C1 segment of cervical spinal cord (tissue), 14 donors: ENCODE measurements around the gene CHST6.
A peak's percentile ranks its signal among the peaks of the same experiment; 100 is the strongest.
"Not testable (repeated sequence)": the region's sequence is repeated elsewhere in the genome, so short reads cannot be mapped to it uniquely, and the experiment has no call there.

Experiments used
- DNase-seq, 14 donors: peaks; one replicate each; lab custom pipeline; 2025; lab: John Stamatoyannopoulos, UW

The CHST6 gene

DNA sequence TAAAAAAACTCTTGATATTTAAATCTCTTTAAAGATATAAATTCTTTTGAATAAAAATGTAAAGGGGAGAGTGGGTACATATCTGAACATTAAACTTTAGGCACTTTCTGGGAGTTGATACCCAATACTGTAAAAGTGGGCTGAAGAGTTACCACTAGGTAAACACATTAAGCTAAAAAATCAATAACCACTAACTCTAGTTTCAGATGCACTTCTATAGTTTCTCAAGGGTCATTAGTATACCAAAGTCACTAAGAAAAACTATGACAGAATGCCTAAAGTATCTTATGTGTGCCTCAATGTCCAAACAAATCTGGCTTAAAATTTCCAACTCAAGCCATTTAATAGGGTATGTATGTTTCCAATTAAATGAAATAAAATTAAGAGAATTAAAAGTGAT is 48.8 kb downstream of the CHST6 start:
- no peak for DNase-seq

DNA sequence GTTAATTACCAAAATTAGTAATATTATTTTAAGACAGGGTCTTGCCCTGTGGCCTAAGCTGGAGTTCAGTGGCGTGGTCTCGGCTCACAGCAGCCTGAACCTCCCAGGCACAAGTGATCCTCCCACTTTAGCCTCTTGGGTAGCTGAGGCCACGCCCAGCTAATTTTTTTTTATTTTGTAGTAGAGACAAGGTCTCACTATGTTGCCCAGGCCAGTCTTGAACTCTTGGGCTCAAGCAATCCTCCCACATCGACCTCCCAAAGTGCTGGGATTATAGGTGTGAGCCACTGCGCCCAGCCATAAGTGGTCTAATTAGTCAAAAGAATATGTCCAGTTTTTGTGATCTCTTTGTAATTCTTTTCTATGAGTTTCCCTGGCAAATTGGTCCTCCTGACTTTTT is 49.9 kb downstream of the CHST6 start:
- DNase-seq = no peak

DNA sequence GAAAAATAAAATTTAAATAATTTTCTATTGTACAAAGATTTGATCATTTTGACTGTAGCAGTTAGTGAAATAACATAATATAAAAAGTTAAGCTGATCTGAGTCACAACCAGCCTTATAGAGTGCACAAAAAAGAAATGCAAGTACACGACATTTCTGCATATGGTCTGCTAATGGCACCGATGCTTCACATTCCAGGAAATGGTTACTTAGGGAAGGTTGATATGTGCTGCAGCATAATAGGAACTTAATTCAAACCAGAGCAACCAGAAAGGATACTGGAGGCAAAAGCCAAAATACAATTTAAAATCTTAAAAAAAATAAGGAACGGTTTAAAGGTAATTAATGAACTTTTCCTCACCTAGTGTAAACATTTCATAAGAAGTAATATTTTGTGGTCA is 51.9 kb downstream of the CHST6 start:
- DNase-seq = no peak

DNA sequence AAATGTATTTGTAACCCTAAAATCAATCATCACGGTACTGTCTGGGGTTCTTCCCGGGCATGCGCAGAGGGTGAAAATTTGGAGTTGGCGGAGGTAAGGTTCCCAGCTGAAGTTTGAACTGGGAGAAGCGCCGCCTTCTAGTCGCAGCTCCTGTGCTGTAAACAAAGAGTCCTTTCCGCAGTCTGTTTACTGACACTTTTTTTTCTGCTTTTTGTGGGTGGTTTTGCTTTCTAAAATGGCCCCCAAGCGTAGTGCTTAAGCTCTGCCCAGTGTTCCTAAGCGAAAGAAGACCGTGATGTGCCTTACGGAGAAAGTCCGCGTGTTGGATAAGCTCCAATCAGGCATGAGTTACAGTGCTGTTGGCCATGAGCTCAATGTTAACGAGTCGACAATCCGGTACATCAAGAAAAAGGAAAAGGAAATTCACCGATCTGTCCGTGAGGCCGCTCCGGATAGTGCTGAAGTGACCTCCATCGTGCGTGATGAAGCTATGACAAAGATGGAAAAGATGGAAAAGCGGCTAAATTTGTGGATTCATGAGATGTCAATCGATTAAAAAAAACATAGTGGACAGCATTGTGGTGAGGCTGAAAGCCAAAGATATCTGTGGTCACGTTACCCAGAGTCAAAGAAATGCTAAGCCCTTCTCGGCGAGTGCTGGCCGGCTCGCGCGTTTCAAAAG is 61.4 kb downstream of the CHST6 start:
- peak in 12 of 14 donors; percentile 27 to 95 (median 85) for DNase-seq

DNA sequence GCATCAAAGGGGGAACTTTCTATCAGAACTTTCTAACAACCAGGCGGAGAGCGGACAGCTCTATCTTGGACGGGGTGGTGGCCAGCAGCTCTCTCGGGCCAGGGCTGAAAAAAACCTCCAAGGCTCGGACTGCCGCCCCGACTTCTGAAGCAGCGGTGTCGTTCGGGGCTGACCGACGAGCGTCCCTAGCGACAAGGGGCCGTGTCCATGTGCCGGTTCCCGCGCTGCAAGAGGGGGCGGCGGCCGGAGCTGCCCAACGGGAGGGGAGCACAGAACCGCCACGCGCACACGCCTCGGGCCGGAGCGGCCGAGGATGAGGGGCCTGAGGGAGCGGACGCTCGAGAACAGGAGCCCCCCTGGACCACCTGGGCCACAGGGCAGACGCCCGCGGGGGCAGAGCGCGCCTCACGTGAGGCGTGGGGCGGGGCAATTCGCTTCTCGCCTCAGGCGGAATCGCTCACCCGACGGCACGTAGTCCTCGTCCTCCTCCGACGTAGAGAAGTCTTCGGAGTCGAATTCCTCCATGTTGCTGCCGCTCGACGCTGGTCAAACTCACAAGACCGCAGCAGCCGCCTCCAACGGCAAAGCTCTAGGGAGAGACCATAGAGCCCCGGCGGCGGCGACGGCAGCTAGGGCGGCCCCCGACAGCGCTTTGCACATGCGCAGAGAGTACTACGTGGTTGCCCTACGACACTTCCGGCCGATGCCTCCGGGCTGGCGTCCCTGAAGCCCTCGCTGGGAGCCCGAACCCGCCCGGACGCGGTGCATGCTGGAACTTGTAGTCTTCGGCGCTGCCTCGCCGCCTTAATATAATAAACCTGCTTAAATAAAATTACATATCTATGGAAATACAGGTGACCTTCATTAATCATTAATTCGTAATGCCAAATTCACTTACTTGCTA is 62.2 kb downstream of the CHST6 start, which contains the start of gene CFDP1:
TSS of gene CFDP1 (minus strand) at position 676 of the 904 bp plus-strand sequence. CDS start at position 525, 151 bp downstream.
- peak; percentile 51 to 95 (median 92) for DNase-seq

DNA sequence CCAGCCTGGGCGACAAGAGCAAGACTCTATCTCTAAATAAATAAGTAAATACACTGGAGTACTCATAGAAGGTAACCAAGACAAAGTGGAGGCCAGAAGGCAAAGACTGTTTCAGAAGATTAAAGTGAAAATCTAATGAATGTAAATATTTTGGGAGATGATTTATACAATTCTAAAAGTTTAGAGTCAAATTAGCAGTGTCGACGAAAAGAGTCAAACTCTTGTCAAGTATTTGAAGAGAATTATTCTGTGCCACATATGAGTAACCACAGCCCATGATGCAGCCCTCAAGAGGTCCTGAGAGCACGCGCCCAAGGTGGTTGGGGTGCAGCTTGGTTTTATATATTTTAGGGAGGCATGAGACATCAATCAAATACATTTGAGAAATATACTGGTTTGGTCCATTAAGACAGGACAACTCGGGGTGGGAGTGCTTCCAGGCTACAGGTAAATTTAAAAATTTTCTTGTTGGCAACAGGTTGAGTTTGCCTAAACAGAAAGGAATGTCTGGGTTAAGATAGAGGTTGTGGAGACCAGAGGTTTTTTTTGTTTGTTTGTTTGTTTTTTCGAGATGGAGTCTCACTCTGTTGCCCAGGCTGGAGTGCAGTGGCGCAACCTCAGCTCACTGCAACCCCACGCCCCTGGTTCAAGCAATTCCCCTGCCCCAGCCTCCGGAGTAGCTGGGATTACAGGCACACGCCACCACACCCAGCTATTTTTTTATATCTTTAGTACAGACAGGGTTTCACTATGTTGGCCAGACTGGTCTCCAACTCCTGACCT is 65.4 kb downstream of the CHST6 start:
- DNase-seq = no peak

DNA sequence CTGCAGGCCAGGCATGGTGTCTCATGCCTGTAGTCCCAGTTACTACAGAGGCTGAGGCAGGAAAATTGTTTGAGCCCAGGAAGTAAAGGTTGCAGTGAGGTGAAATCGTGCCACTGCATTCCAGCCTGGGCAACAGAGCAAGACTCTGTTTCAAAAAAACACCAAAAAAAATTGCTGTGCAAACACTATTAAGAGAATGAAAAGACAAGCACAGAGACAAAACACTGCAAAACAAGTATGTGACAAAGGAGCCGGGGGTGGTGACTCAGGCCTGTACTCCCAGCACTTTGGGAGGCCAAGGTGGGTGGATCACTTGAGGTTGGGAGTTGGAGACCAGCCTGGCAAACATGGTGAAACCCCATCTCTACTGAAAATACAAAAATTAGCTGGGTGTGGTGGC is 68.7 kb downstream of the CHST6 start:
- not testable (repeated sequence) for DNase-seq

DNA sequence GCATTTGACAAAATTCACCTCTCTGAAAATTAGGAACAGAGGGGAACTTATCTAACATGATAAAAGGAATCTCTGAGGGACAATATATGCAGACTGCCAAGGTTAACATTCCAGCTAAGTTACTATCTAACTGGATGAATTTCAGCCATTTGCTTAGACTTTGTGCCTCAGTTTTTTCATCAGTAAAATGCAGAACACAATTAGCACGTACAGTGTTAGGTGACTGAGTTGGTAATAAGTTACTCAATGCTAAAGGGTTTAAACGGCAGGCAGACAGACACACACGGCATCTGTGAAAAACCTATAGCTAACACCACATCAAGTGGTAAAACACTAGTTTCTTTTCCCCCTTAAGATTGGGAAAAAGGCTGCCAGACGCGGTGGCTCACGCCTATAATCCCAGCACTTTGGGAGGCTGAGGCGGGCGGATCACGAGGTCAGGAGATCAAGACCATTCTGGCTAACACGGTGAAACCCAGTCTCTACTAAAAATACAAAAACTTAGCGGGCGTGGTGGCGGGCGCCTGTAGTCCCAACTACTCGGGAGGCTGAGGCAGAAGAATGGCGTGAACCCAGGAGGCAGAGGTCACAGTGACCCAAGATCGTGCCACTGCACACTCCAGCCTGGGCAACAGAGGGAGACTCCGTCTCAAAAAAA is 71.0 kb downstream of the CHST6 start:
- DNase-seq = not testable (repeated sequence)

DNA sequence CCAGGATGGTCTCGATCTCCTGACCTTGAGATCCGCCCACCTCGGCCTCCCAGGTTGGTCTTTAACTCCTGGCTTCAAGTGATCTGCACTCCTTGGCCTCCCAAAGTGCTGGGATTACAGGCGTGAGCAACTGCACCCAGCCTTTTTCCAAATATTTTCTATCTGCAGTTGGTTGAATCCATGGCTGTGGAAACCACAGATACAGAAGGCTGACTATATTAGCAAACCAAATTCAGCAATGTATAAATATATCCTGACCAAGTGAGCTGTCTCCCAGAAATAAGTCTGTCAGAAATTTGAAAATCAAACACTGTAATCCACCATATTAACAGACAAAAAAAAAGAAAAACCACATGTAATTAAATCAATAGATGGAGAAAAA is 71.5 kb downstream of the CHST6 start:
- DNase-seq = no peak
